Activated CD4-positive, alpha-beta T cell treated with anti-CD3 and anti-CD28 coated beads, Interleukin-2, amount 10 ng/mL, durations not matched to agents 7 days and 5 days (primary cell): ENCODE measurements around the gene ILKAP. TPM values are rescaled to one million over a fixed set of nuclear protein-coding genes. Genes with fewer than 3 reads are reported as not detected.
A peak's percentile ranks its signal among the peaks of the same experiment; 100 is the strongest.

Source experiments
- CTCF ChIA-PET: fragments of 350-600 bp; sonication (Branson Sonifier 250); formaldehyde crosslinking; loops from one replicate; lab custom pipeline; 2021; ENCODE audit warnings: antibody characterized with exemption; lab: Charles Lee
- POLR2A ChIA-PET: fragments of 350-600 bp; sonication (Branson Sonifier 250); formaldehyde crosslinking; loops from one replicate; lab custom pipeline; 2021; ENCODE audit warnings: antibody characterized with exemption; lab: Charles Lee
- DNase-seq: peaks from one replicate; pipeline ENCODE4 v3.0.0-alpha.2; 2020
- H3K27ac Mint-ChIP-seq: one replicate; pipeline ENCODE4 v1.8.0; 2021; ENCODE audit warnings: mild to moderate bottlenecking, moderate library complexity, mixed read lengths
- H3K27me3 Mint-ChIP-seq: one replicate; pipeline ENCODE4 v1.8.0; 2021; ENCODE audit warnings: mixed read lengths
- H3K36me3 Mint-ChIP-seq: one replicate; pipeline ENCODE4 v1.8.0; 2021; ENCODE audit warnings: low read depth, mixed read lengths
- H3K4me1 Mint-ChIP-seq: one replicate; pipeline ENCODE4 v1.8.0; 2021; ENCODE audit warnings: mixed read lengths
- H3K4me3 Mint-ChIP-seq: one replicate; pipeline ENCODE4 v1.8.0; 2021; ENCODE audit warnings: mild to moderate bottlenecking, moderate library complexity, mixed read lengths
- H3K9me3 Mint-ChIP-seq: one replicate; pipeline ENCODE4 v1.8.0; 2021; ENCODE audit warnings: mixed read lengths
- total RNA-seq, 2 experiments: library from RNA; stranded (reverse); gene quantifications; one replicate each; pipeline ENCODE4 v1.2.3, GENCODE V29; 2021

The ILKAP gene
- total RNA-seq, 2 experiments from 2014 or later = 59.1 to 63.2 TPM

GRCh38 chr2:238146884-238147544, 56.5 kb downstream of the ILKAP start:
- Mint-ChIP-seq H3K4me3 (no peak overlapping the region), H3K27me3 (no peaks in the 10 kb centered on the region), H3K9me3 (no peaks in the 10 kb centered on the region), H3K36me3 (no peaks in the 10 kb centered on the region), H3K27ac (no peak overlapping the region), H3K4me1 (no peaks in the 10 kb centered on the region)
- DNase-seq = no peak
- POLR2A ChIA-PET = interaction anchor here (0.7 kb wide), 1 partner anchor 23 kb away, joined by 4 read pairs; no protein-coding TSS in a partner anchor
- CTCF ChIA-PET = interaction anchor here (0.7 kb wide), 1 partner anchor 729 kb away, joined by 4 read pairs; no protein-coding TSS in a partner anchor

GRCh38 chr2:238145851-238146250, 57.6 kb downstream of the ILKAP start:
- H3K27me3 Mint-ChIP-seq = no peaks in the 10 kb centered on the region
- no peak overlapping the region for H3K4me3 Mint-ChIP-seq
- H3K9me3 Mint-ChIP-seq = no peaks in the 10 kb centered on the region
- H3K36me3 Mint-ChIP-seq = no peaks in the 10 kb centered on the region
- CTCF ChIA-PET = interaction anchor here (1.1 kb wide), 1 partner anchor 11 kb away, joined by 3 read pairs; no protein-coding TSS in a partner anchor
- no peak overlapping the region for H3K27ac Mint-ChIP-seq
- no peak for DNase-seq
- H3K4me1 Mint-ChIP-seq = peaks cover 3% of the 10 kb centered on the region
- POLR2A ChIA-PET = no interaction called here

GRCh38 chr2:238145046-238145445, 58.4 kb downstream of the ILKAP start:
- H3K4me1 Mint-ChIP-seq = peaks cover 3% of the 10 kb centered on the region
- no peak overlapping the region for H3K27ac Mint-ChIP-seq
- POLR2A ChIA-PET = no interaction called here
- H3K36me3 Mint-ChIP-seq = no peaks in the 10 kb centered on the region
- H3K4me3 Mint-ChIP-seq = no peak overlapping the region
- CTCF ChIA-PET = no interaction called here
- H3K9me3 Mint-ChIP-seq = no peaks in the 10 kb centered on the region
- no peaks in the 10 kb centered on the region for H3K27me3 Mint-ChIP-seq
- no peak for DNase-seq

DNA sequence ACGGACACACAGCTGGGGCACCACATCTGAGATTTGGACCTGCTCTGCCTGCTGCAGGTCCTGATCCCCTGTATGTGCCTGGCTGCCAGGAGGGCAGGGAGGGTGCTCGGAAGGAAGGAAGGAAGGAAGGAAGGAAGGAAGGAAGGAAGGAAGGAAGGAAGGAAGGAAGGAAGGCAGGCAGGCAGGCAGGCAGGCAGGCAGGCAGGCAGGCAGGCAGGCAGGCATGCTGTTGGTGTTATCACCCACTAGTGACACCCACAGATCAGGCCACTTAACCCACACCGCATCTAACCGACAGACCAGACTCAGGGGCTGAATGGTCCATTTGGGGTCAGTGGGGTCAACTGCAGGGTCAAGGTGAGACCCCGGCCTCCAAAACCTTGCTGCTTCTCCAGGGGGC, 59.2 kb downstream of the ILKAP start:
- H3K4me1 Mint-ChIP-seq = peaks cover 3% of the 10 kb centered on the region
- H3K27me3 Mint-ChIP-seq = no peaks in the 10 kb centered on the region
- ChIA-PET POLR2A (no interaction called here), CTCF (interaction anchor here (1.0 kb wide), 1 partner anchor 8 kb away, joined by 3 read pairs; no protein-coding TSS in a partner anchor)
- H3K4me3 Mint-ChIP-seq = no peak overlapping the region
- DNase-seq = no peak
- H3K9me3 Mint-ChIP-seq = no peaks in the 10 kb centered on the region
- H3K27ac Mint-ChIP-seq = no peak overlapping the region
- H3K36me3 Mint-ChIP-seq = no peaks in the 10 kb centered on the region

DNA sequence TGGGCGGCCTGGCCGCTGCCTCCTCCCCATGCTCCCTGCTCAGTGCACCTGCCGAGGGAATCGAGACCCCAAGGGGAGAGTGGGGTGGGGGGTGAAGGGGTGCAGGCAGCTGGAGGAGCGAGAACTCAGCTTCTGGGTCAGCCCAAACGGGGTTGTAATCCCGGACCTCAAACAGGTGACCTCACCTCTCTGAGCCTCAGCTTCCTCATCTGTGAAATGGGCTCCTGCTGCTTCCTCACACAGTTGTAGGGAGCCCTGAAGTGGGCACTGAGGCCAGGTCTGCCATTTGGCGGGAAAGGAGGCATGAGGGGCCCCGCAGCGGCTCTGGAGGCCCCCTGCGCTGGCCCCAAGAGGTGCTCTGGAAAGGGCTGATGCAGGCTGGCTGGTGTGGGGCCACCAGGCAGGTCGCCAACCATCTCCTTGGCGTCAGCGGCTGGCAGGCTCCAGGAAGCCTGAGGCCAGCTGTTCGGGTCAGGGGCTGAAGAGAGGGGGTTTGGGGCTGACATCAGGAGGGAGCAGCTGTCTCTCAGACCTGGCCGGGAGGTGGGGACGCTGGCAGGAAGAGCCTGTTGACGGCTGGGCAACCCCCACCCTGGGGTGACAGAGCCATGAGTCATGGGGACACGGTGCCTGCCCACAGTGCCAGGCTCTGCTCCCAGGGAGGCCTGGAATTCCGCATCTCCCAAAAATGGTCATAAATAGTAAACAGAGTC, 60.1 kb downstream of the ILKAP start:
- Mint-ChIP-seq H3K36me3 (no peaks in the 10 kb centered on the region), H3K9me3 (no peaks in the 10 kb centered on the region), H3K27me3 (no peaks in the 10 kb centered on the region), H3K27ac (no peak overlapping the region), H3K4me1 (peaks cover 3% of the 10 kb centered on the region), H3K4me3 (no peak overlapping the region)
- DNase-seq = no peak
- POLR2A ChIA-PET = no interaction called here
- CTCF ChIA-PET = interaction anchor here (1.0 kb wide), 1 partner anchor 9 kb away, joined by 3 read pairs; no protein-coding TSS in a partner anchor

DNA sequence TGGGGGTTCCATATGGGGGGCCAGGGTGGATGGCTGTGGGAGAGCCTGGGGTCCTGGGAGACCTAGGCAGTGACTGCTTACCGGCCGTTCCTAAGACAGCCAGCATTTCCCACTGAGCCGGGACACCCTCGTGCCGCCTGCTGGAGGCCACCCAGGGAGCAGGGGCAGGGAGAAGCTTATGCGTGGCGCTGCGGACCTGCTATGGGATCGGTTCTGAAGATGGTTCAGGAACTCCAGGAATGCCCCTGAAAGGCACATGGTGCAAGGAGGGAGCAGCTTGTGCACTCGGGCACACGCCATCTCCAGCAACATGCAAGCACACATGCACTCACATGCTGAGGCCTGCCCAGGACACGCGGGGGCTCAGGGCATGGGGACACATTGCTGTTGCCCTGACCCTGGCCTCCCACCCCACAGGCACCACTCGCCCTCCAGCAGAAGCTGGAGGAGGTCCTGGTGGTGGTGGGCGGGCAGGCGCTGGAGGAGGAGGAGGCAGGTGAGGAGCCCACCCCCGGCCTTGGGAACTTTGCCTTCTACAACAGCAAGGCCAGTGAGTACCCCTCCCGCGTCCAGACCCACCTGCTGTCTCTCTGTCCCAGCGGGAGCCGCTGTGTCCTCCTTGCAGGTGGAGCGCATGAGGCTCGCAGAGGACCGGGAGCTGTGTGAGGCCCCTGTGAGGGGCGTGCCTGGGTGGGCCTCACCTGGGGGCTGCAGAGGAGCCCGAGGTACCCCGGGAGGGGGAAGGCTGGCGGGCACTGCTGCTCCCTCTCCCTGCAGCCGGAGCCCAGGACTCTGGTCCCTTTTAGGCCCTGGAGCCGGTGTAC, 60.9 kb downstream of the ILKAP start:
- no peak for DNase-seq
- ChIA-PET POLR2A (no interaction called here), CTCF (interaction anchor here (0.9 kb wide), 1 partner anchor 9 kb away, joined by 3 read pairs; no protein-coding TSS in a partner anchor)
- Mint-ChIP-seq H3K36me3 (no peaks in the 10 kb centered on the region), H3K9me3 (no peaks in the 10 kb centered on the region), H3K4me3 (no peak overlapping the region), H3K4me1 (peaks cover 3% of the 10 kb centered on the region), H3K27me3 (no peaks in the 10 kb centered on the region), H3K27ac (no peak overlapping the region)

- H3K4me1 Mint-ChIP-seq = peaks cover 3% of the 10 kb centered on the region
- no peaks in the 10 kb centered on the region for H3K9me3 Mint-ChIP-seq
- CTCF ChIA-PET = interaction anchor here (0.6 to 0.9 kb wide), 2 partner anchors 10 to 38 kb away, joined by 3 read pairs; no protein-coding TSS in a partner anchor
- no peaks in the 10 kb centered on the region for H3K27me3 Mint-ChIP-seq
- DNase-seq = no peak
- POLR2A ChIA-PET = no interaction called here
- no peak overlapping the region for H3K27ac Mint-ChIP-seq
- no peak overlapping the region for H3K4me3 Mint-ChIP-seq
- H3K36me3 Mint-ChIP-seq = no peaks in the 10 kb centered on the region
Observed at GRCh38 chr2:238141541-238142318, 61.8 kb downstream of the ILKAP start.

- H3K9me3 Mint-ChIP-seq = no peaks in the 10 kb centered on the region
- no peaks in the 10 kb centered on the region for H3K27me3 Mint-ChIP-seq
- no peak overlapping the region for H3K27ac Mint-ChIP-seq
- H3K4me3 Mint-ChIP-seq = no peak overlapping the region
- H3K36me3 Mint-ChIP-seq = no peaks in the 10 kb centered on the region
- CTCF ChIA-PET = interaction anchor here (0.6 kb wide), 1 partner anchor 39 kb away, joined by 3 read pairs; no protein-coding TSS in a partner anchor
- H3K4me1 Mint-ChIP-seq = peaks cover 3% of the 10 kb centered on the region
- POLR2A ChIA-PET = no interaction called here
- no peak for DNase-seq
Observed at GRCh38 chr2:238140721-238141540, 62.6 kb downstream of the ILKAP start.

GRCh38 chr2:238140040-238140439, 63.5 kb downstream of the ILKAP start:
- Mint-ChIP-seq H3K27me3 (no peaks in the 10 kb centered on the region), H3K9me3 (no peaks in the 10 kb centered on the region), H3K27ac (no peak overlapping the region), H3K36me3 (no peaks in the 10 kb centered on the region), H3K4me1 (peaks cover 3% of the 10 kb centered on the region), H3K4me3 (no peak overlapping the region)
- no peak for DNase-seq
- ChIA-PET CTCF (no interaction called here), POLR2A (no interaction called here)

- ChIA-PET CTCF (interaction anchor here (0.5 kb wide), 1 partner anchor 215 kb away, joined by 3 read pairs; no protein-coding TSS in a partner anchor), POLR2A (no interaction called here)
- H3K36me3 Mint-ChIP-seq = no peaks in the 10 kb centered on the region
- DNase-seq = peak; percentile 33
- H3K4me1 Mint-ChIP-seq = peaks cover 3% of the 10 kb centered on the region
- no peaks in the 10 kb centered on the region for H3K27me3 Mint-ChIP-seq
- no peaks in the 10 kb centered on the region for H3K9me3 Mint-ChIP-seq
- H3K27ac Mint-ChIP-seq = no peak overlapping the region
- no peak overlapping the region for H3K4me3 Mint-ChIP-seq
Observed at GRCh38 chr2:238139196-238140039, 64.1 kb downstream of the ILKAP start.
